NCI-H128 (cell line): Measurements from ENCODE around the gene BUD13.

Experiments
- DNase-seq: peaks from one replicate; lab custom pipeline; 2025; ENCODE audit not compliant: unreplicated experiment; lab: John Stamatoyannopoulos, UW

BUD13 gene

GRCh38 chr11:116792869-116793771 is 20.3 kb upstream of the BUD13 start:
- DNase-seq: no peak

- DNase-seq: no peak
Observed at GRCh38 chr11:116792144-116792868, 19.5 kb upstream of the BUD13 start.

- no peak for DNase-seq
Observed at GRCh38 chr11:116791813-116792143, 19.0 kb upstream of the BUD13 start, which contains the start of gene APOA5. Gene APOA5 (minus strand): TSS chr11:116791879. CDS start chr11:116791860, 19 bp downstream.

GRCh38 chr11:116791002-116791812 is 18.4 kb upstream of the BUD13 start:
- peak; percentile 33 for DNase-seq

- DNase-seq: no peak
Observed at GRCh38 chr11:116790167-116791001, 17.6 kb upstream of the BUD13 start.

- no peak for DNase-seq
Observed at GRCh38 chr11:116788975-116789374, 16.2 kb upstream of the BUD13 start.

- no peak for DNase-seq
Observed at GRCh38 chr11:116788534-116788933, 15.7 kb upstream of the BUD13 start.

- DNase-seq: peak; percentile 3
Observed at GRCh38 chr11:116787786-116788486, 15.1 kb upstream of the BUD13 start, which contains the start of gene ZPR1. Gene ZPR1 (minus strand): TSS chr11:116788023. CDS start chr11:116787990, 33 bp downstream.

GRCh38 chr11:116787436-116787785 is 14.6 kb upstream of the BUD13 start:
- no peak for DNase-seq

- DNase-seq: no peak
Observed at GRCh38 chr11:116786966-116787365, 14.2 kb upstream of the BUD13 start.

- DNase-seq: no peak
Observed at GRCh38 chr11:116786326-116786725, 13.5 kb upstream of the BUD13 start.

- no peak for DNase-seq
Observed at GRCh38 chr11:116782728-116783127, 9.9 kb upstream of the BUD13 start.

GRCh38 chr11:116778556-116778955 is 5.8 kb upstream of the BUD13 start:
- DNase-seq: no peak

- DNase-seq: no peak
Observed at GRCh38 chr11:116777056-116777455, 4.3 kb upstream of the BUD13 start.

- no peak for DNase-seq
Observed at GRCh38 chr11:116776522-116776984, 3.8 kb upstream of the BUD13 start.

- DNase-seq: no peak
Observed at GRCh38 chr11:116775975-116776374, 3.2 kb upstream of the BUD13 start.

GRCh38 chr11:116774661-116775060 is 1.9 kb upstream of the BUD13 start:
- no peak for DNase-seq

GRCh38 chr11:116773203-116774097 is 663 bp upstream of the BUD13 start:
- DNase-seq: no peak

GRCh38 chr11:116771935-116772334 is 852 bp downstream of the BUD13 start:
- DNase-seq: no peak
